Hepatocyte (in vitro differentiated cells): ENCODE data around the gene SLC6A17.

Experiments used
- CTCF ChIP-seq: fragments of 200-600 bp; sonication (generic); IDR thresholded peaks from 2 replicates; pipeline ENCODE4 v1.5.1; 2016; ENCODE audit warnings: antibody characterized with exemption, mild to moderate bottlenecking; ENCODE audit not compliant: poor library complexity
- EZH2phosphoT487 ChIP-seq: fragments of 200-600 bp; sonication (generic); IDR thresholded peaks from one replicate; pipeline ENCODE4 v1.6.1; 2018; ENCODE audit warnings: antibody characterized with exemption, mild to moderate bottlenecking, low read depth, moderate library complexity; ENCODE audit not compliant: unreplicated experiment, severe bottlenecking

- TF ChIP-seq CTCF (no peak), EZH2phosphoT487 (no peak)
Observed at GRCh38 chr1:110133436-110133835, 16.9 kb upstream of the SLC6A17 start.
